GM19463 (cell line): ENCODE results near the gene PNPLA2.

Experiments
- ATAC-seq: cut with Tn5 transposase; IDR thresholded peaks from one replicate; pipeline ENCODE4 v1.9.1; 2021; ENCODE audit warnings: mild to moderate bottlenecking, moderate library complexity; ENCODE audit not compliant: unreplicated experiment

The PNPLA2 gene

DNA sequence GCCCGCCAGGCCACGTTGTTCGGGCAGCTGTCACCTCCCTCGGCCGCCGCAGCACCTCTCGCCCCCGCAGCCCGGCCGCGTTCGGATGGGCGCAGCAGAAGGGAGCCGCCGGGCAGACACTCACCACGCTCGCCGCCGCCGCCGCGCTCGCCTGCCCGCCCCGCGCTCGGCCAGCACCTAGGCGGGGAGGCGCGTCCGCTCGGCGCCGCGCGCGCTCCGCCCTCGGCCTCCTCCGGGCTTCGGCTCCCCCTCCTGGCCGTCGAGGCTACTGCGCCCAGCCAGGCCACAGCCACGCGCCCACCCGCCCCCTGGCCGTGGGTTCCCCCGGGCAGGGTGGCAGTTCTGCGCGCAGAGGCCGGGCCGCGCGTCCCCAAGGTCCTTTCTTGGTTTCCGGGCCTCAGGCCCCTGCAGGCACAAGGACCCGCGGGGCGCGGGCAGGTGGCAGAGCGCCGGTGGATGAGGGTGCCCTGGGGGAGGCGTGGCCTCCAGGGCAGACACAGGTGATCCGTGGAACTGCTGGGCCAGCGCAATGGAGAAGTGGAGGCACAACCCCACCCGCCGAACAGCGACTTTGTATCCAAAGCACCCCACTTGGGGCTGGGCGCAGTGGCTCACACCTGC, 20.5 kb upstream of the PNPLA2 start, which contains the start of gene SLC25A22:
Gene SLC25A22 (minus strand): TSS at position 189 of the 621 bp plus-strand sequence. CDS start 3,275 bp downstream, outside the sequence.
- peak; percentile 63 for ATAC-seq

DNA sequence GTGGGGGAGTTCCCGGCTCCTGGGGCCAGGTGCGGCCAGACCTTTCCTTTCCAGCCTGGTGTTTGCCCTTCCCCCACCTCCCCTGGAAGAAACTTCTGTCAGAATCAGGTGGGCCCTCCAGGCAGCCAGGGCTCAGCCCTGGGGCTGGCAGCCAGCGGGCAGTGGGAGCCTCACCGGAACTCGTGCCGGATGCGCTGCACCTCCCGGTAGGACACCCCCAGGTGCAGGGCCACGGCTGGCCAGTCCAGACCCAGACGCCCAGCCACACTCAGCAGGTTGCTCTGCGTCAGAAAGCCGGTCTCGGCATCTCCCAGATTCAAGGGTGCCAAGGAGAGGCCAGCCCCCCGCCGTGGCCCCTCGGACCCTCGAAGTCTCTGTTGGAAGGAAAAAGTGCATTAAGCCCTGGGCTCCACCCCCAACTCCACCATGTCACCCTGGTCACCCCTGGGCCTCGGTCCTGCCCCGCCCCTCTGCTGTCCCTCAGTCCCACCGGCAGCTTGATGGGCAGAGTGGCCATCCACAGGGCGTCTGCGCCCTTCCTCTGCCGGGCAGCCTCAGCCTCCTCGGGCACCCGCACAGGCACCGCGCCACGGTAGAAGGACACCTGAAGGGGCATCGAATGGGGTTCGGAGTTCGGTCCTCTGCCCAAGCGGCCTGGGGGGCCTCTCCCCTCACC, 18.9 kb upstream of the PNPLA2 start:
- ATAC-seq, result no peak

DNA sequence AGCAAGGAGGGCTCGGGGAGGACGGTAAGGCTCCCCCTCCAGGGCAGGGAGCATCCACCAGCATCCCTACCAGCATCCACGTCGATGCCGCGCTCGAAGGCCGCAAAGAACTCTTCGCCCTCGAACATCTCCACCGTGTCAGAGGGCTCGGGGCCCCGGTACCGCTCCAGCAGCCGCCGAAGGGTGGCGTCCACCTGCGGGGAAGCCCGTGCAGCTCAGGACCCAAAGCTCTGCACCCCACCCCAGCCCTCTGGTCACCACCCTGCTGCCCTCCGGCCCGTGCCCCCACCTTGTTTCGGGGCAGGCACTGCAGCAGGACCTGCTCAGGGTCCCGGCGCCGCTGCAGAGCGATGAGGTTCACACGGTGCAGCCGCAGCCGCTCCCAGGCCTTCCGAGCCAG, 18.2 kb upstream of the PNPLA2 start:
- no peak for ATAC-seq

DNA sequence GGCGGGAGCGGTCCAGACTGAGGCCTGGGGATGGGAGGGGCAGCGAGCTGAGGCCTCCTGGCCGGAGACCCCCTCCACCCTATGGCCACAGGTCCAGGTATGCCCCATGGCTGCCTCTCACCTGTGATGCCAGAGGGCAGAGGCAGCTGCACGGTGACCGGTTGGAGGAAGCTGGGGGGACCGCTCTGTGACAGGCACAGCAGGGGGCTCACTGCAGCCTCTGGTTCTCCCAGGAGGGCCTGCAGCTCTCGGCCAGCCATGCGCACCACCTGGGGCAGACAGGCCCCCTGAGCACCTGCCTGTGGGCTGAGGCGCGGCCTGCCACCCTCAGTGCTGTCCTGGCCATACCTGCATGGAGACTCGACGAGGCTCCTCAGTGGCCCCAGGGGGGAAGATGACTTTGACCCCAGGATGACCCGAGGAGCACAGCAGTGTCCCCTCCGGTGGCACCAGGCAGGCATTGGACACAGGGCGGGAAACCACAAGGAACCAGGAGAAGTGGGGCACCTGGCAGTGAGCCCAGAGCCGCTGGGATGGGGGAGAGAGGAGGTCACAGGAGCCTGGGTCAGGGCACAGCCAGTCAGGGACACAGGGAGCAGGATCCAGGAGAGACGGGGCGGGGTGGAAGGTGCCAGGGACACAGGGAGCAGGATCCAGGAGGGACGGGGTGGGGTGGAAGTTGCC, 17.5 kb upstream of the PNPLA2 start:
- no peak for ATAC-seq

DNA sequence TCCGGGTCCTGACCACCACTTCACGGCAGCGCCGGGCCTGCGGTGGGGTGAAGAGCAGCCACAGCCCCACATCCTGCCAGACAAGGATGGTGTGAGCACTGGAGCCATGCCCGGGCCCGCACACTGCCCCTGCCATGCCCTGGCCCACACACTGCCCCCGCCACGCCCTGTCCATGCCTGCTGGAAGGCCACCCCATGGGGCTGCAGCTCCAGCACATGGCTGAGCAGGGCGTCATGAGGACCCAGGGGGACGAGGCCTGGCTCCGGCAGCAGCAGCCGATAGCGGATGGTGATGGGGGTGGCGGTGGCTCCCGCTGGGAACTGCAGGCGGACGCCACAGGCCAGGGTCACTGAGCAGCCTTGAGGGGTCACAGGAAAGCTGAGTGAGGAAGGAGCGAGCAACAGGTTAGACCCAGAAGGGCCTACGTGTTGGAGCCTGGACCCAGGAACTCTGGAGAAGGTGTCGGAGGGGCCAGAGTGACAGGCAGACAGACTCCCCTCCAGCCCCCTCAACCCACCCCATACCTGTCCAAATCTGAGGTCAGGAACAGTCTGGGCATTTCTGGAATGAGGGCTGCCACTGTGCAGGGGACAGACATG, 16.6 kb upstream of the PNPLA2 start:
- no peak for ATAC-seq

DNA sequence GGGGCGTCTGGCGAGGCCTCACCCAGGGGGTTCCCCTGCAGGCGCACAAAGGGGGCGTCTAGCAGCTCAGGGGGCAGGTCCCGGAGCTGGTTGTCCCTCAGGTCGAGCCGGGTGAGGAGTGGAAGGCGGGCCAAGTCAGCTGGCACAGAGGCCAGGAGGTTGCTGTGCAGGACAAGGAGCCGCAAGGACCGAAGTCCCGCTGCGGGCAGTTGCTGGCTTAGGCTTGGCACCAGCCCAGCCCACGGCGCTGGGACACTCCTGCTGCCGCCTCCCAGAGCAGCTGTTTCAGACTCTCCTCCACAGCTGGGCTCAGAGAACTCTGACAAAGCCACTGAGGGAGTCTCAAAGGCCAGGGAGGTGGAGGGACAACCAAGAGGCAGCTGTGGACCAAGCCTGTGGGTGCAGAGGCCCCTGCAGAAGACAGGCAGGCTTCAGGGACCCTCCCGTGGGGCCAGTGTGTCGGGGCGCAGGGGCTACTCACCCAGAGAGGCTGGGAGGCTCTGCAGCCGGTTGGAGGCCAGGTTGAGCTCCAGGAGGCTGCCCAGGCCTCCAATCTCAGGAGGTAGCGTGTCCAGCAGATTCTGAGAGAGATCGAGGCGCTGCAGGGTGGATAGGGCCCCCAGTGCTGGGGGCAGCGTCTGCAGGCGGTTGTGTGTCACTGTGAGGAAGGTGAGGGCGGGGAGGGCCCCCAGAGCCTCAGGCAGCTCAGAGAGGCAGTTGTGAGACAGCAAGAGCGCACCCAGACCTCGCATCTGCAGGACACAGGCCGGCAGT, 15.8 kb upstream of the PNPLA2 start:
- ATAC-seq, result no peak

DNA sequence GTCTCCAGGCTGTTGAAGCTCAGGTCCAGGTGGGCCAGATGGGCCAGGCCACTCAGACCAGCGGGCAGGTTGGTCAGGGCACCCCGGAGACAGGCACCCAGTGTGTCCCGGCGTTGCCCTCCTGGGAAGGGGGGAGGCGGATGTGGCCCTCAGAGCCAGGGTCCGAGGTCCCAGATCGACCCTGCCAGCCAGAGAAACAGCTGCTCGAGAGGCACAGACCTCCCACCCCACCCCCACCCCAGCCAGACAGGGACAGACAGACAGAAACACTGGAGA, 15.3 kb upstream of the PNPLA2 start:
- no peak for ATAC-seq

DNA sequence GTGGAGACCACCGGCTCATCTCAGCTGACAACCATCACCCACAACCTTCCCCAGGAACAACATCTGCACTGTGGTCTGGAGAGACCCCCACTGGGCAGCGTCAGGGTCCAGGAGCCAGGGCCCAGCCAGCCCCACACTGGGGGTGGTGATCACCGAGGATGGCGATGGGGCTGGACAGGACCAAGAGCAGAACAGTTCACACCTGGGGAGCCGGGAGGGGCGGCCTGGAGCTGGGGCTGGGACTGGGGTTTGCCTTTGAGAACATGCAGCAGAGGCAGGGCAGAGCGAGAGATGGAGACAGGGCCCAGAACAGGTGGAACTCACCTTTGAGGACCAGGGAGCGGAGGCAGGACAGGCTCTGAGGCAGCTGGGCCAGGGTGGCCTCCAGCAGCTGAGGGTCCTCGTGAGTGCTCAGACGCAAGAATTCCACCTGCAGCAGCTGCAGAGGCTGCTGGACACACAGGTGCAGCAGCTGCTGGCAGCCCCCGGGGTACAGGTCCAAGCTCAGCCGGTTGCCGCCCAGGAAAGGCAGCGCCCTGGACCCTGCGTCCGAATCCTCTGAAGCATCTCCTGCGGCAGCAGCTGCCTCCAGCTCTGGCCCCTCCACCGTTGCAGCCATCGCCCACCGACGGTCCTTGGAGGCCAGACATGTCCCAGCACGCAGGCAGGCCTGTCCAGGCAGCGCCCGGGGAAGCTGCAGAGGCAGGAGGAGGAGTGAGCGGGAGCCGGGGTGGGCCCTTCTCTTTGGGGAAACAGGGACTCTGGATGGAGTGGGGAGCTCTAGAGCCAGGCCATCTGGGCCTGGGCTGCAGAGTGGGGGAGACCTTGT, 14.7 kb upstream of the PNPLA2 start:
- no peak for ATAC-seq

DNA sequence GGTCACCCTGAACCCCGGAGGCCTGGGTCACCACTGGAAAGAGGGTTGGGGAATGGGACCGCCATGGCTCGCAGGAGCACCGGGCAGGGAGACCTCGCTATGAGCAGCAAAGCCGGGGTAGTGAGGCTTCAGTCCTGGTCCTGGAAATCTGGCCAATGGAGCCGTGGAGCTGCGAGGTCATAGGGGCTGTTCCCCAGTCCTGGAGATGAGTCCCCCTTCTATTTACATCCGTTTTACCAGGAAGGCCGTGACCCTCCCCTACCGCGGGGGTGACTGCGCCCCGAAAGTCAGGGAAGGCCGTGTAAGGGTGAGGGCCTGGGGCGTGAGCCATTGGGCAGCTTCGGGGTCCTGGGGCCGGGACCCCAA, 14.1 kb upstream of the PNPLA2 start:
- ATAC-seq, result no peak

DNA sequence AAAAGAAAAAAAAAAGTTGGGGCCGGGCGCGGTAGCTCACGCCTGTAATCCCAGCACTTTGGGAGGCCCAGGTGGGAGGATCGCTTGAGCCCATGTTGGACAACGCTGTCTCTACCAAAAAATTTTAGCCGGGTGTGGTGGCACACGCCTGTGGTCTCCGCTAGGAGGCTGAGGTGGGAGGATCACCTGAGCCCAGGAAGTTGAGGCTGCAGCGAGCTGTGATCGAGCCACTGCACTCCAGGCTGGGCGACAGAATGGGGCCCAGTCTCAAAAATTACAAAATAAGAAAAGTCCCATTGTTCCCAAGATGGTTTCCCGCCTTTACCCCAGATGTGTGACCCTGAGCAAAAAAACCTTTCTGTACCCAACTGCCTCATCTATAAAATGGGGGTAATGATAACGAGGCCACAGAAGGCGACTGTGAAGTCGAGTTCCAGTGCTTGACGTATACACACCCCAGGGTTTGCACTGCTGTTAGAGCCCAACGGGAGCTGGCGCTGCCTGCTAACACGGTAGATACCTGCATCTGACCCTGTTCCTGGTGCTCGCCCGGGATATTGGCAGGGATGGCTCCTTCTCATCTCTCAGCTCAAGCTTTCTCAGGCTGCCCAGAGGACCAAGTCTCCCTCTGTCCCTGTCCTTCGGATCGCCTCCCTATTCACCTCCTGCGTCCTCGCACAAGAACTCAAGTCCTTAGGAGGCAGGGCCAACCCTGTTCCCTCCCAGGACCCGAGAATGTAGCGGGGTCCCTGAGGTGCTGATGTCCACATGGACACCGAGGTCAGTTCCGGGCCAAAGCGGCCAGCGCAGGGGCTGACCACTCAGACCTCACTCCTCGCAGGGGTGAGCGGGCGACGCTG, 10.1 kb upstream of the PNPLA2 start:
- no peak for ATAC-seq

DNA sequence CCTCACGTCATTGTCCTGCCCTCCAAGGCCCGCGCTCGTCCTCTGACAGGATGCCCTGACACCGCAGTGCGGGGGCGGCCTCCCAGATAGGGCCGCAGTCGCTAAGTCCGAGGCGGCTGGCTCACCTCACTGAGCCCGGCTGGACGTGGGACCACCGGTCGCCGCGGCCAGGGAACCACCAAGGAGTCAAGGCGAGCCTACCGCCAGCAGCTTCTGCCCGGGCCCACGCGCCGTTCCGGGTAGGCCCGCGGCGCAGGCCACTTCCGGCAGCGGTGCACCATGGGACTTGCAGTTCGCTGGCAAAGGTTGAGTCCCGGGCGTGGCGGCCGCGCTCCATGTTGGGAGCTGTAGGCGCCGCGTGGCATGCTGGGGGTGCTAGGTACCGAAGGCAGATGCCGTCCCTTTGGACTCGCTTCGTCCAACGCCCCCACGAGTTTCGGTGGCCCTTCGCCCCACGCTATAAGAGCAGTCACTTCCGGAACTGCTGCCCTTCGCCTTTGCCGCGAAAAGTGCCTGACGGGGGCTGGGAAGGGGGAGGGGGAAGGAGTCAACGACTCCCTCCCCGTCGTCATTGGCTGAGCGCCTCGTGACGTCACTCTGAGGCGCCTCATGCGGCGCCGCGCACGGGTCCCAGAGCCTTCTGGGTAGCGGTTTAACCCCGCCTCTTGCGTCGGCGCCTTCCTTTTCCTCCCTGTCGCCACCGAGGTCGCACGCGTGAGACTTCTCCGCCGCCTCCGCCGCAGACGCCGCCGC, 9.3 kb upstream of the PNPLA2 start, which contains the start of gene RPLP2:
Gene RPLP2 (plus strand): TSS at position 681 of the 753 bp plus-strand sequence. CDS start 268 bp downstream, outside the sequence.
- peak; percentile 68 for ATAC-seq

DNA sequence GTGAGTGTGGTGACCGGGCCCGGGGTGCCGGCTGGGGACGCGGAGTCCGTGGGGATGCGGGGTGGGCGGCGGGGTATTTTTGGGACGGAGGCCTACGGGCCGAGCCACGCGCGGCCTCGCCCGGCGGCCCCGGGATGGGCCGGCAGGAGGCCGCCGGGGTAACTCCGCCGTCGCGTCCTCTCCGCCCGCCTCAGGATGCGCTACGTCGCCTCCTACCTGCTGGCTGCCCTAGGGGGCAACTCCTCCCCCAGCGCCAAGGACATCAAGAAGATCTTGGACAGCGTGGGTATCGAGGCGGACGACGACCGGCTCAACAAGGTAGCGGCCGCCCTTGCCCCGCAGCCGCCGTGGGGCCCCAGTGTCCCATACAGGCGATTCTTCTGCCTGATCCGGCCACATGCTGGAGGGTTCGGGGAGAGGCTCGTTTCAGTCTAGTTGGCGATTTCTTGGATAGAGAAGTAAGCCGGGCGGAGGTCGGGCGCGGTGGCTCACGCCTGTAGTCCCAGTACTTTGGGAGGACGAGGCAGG, 8.6 kb upstream of the PNPLA2 start:
- peak; percentile 2 for ATAC-seq

DNA sequence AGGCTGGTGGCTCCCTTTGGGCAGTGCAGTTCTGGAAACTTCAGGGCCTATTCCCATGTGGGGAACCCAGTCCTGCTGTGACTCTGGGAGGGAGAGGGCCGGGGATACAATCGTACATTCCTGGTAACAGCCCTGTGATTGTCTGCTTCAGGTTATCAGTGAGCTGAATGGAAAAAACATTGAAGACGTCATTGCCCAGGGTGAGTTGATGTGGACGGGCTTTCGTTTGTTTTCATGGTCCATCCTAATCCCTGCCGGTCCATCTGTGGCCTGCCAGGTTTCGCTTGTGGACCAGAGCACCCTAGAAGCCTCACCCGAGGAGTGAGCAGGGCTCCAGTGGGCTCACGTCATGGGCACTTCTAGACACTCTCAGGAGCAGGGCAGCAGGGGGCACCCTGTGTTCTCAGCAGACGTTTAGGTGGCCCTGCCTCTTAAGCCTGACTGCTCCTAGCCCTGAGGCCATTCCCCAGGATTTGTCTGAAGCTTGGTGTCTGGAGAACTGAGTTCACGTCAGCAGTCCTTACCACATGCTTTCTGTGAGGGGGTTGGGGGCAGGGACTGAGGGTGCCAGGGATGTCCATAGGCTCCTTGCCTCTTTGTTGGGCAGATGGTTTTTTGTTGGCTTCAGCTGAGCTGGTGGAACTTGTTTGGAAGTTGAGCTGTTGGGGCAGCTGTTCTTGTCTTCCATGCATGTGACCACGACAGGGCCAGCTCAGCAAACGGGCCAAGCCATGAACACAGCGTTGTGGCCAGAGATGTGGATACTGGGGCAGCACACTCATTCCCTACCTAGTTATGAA, 7.1 kb upstream of the PNPLA2 start:
- ATAC-seq, result no peak

DNA sequence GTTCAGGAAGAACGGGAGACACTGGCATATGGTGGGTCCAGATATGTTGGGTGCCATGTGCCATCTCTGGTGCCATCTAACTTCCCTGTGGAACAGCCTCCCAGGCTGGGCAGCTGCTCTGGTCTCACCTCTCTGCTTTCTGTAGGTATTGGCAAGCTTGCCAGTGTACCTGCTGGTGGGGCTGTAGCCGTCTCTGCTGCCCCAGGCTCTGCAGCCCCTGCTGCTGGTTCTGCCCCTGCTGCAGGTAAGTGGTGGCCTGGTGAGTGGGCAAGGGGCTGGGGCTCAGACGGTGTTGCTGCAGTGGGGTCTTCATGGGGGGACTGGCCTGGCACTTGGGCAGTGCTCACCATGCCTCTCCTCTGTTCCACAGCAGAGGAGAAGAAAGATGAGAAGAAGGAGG, 6.3 kb upstream of the PNPLA2 start:
- no peak for ATAC-seq

DNA sequence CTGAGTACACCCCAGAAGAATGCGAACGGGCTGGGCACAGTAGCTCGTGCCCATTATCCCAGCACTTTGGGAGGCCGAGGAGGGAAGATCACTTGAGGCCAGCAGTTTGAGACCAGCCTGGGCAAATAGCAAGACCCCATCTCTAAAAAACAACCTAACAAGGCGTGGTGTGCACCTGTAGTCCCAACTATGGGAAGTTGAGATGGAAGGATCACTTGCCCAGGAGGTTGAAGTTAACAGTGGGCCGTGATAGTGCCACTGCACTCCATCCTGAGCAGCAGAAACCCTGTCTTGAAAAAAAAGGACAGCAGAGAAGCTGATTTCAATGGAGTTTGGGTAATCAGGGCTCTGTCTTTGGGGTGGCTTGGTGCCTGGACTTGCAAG, 5.7 kb upstream of the PNPLA2 start:
- no peak for ATAC-seq

DNA sequence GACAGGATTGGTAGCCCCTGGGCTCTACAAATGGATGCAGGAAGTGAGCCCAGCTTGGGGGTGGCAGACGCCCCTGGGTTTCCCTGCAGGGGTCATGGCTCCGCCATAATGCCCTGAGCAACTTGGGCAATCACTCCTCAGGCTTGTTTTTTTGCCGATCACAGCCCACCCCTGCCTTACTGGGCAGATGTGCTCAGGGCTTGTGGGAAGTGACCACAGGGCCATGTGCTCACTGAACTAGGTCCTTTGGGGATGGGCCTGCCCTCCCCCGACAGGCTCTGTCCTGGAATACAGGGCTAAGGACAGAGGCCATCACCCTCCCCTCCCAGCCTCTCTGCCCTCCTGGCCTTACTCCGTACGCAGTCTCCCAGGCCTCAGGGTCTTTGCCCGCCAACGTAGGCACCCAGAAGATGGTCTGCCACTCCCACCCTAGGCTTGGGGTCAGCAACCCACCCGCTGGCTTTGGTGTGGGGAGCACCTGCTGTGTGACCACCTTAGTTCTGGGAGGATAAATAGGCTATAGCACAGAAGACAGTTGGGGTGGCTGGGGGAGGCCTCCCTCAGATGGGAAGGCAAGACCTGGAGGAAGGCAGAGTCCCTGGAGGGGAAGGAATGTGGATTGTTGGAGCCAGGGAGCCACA, 5.1 kb upstream of the PNPLA2 start:
- ATAC-seq, result no peak
